Hippocampal formation (tissue), 2 donors: ENCODE measurements around the gene SLC66A3.

Source experiments
- DNase-seq, 2 donors: peaks; one replicate each; lab custom pipeline; 2025; lab: John Stamatoyannopoulos, UW

Gene SLC66A3

GRCh38 chr2:11134349-11134748, 20.9 kb upstream of the SLC66A3 start:
- DNase-seq = no peak

- DNase-seq = no peak
Measured at GRCh38 chr2:11140492-11140891, 14.8 kb upstream of the SLC66A3 start.

DNA sequence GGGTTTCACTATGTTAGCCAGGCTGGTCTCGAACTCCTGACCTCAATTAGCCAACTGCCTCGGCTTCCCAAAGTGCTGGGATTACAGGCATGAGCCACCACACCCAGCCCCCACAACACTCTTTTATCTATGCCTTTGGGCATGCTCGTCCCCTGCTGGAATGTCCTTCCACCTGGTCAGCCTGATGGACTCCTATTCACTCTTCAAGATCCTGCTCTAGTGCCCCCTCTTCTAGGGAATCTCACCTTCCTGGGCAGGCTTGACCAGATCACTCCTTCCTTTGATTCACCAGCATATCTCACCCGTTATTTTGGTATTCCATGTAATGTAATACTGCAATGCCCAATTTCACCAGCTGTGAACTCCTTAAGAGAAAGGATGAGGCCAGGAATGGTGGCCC, 13.9 kb upstream of the SLC66A3 start:
- DNase-seq = no peak

- no peak for DNase-seq
Measured at GRCh38 chr2:11142330-11142729, 12.9 kb upstream of the SLC66A3 start.

DNA sequence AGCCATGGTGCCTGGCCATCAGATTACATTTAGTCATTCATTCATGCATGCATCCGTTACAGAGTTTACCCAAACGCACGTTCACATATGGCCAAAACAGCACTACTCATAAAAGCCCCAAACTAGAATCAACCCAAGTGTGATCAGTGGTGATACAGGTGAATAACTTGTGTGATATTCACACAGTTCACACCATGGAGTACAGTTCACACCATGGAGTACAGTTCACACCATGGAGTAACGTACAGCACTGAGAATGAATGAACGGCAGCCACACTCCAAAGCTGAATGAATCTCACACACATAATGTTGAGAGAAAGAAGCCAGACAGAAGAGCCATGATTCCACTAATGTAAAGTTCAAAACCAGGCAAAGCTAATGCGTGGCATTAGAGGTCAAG, 12.3 kb upstream of the SLC66A3 start:
- no peak for DNase-seq

DNA sequence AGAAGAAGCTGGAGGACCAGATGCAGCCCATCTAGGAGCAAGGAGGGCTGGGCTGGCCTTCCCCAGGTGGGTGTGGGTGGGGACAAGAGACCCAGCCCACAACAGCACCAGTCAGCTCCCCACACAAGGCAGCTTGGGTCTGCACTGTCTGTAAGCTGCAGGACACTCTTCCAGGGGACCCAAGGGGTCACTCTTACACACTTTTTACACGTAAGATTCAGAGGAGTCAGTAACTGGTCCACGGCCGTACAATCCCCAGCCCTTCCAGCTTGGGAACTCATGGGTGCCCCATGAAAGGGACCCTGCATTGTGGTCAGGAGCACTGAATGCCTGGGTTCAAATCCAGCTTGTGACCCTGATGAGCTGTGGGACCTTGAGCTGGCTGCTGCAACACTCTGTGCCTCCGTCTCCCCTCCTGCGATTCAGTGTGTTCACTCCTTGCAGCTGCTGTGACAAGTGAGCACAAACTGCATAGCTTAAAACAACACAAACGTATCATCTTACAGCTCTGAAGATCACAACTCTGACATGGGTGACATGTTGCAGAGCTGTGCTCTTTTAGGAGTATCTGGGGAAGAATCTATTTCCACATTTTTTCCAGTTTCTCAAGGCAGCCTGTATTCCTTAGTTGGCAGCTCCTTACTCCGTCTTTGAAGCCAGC, 11.1 kb upstream of the SLC66A3 start:
- no peak for DNase-seq

GRCh38 chr2:11144738-11145079, 10.6 kb upstream of the SLC66A3 start:
- DNase-seq = no peak

- DNase-seq = no peak
Measured at GRCh38 chr2:11145350-11145749, 9.9 kb upstream of the SLC66A3 start.

GRCh38 chr2:11146076-11146475, 9.2 kb upstream of the SLC66A3 start:
- no peak for DNase-seq

DNA sequence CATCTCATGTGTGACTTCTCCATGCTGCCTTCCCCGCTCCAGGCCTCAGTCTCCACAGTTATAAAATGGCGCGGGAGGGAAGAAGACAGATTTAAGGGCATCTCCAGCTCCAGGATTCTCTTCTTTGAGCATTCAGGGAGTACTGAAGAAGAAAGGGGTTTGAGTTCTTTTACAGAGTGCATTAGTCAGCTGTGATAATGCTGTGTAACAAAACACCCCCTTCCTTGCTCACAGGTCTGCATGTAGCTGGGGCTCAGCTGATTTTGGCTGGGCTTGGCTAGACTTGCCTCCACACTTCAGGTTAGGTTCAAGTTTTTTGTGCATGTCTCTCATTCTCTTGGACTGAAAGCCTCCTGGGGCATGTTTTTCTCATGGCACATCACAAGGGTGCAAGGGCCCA, 8.0 kb upstream of the SLC66A3 start:
- no peak for DNase-seq

DNA sequence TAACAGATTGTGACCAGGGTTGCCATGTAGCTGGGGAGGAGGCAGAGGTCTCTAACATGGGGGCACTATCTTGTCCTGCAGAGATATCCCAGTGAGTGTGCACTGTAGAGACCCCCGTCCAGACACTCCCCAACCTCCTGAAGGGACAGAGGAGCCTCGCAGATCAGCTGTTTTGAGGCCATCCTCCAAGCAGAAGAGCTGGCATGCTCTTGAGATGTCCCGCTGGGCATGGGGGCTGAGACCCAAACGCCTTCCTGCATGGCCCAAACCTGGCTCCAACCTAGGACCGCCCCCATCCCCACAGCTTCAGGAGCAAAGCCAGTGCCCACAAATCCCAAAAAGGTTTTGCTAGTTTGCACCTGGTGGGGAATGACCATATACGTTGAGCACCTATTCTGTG, 2.7 kb upstream of the SLC66A3 start:
- DNase-seq = no peak

- DNase-seq = no peak
Measured at GRCh38 chr2:11154016-11154922, 998 bp upstream of the SLC66A3 start.

DNA sequence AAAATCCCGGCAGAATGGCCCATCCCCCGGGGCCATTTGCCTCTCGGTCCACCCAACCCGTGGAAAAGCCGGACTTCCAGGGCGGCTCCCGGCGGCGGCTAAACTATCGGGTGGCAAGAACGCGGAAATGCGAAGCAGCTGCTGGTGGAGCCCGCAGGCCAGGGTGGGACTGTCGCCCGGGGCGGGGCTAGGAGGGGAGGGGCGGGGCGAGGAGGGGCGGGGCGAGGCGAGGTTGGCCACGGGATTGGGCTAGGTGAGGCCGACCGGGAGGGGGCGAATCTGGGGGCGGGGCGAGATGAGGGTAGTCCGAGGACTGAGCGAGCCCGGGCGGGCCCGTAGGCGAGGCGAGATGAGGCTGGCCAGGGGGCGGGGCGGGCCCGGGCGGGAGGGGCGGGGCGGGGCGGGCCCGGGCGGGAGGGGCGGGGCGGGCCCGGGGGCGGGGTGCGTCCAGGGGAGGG, 315 bp upstream of the SLC66A3 start:
- DNase-seq = peak; percentile 89 to 98

DNA sequence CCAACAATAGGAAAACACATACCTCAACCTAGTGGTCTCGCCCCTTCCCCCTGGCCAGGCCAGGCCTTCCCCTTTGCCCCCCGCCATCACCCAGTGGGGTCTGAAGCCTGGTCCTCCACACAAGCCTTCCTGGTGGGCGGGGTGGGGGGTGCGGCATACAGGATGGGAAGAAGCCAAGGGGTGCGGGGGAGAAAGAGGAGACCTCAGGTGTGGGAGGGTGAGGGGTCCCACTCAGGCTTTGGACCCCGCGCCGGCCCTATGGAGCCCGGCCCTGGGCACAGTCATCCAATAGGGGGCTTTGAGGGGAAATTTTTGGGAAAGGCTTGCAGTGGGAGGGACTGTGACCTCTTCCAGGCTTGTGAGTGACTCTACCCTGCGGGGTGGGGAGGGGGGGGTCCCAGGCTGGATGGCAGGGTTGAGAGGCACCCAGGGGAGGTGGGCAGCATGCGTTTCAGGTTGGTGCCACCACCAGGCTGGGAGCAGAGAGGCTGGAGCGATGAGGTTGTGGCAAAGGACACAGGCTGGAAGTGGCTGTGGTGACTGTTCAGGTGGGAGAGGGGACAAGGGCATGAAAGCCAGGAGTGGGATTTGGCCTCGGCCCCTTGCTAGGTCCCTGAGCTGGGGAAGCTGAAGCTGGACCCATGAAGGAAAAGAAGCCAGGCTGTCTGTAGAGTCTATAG, 1.3 kb downstream of the SLC66A3 start:
- DNase-seq = no peak

GRCh38 chr2:11157296-11157695, 2.0 kb downstream of the SLC66A3 start:
- DNase-seq = no peak

DNA sequence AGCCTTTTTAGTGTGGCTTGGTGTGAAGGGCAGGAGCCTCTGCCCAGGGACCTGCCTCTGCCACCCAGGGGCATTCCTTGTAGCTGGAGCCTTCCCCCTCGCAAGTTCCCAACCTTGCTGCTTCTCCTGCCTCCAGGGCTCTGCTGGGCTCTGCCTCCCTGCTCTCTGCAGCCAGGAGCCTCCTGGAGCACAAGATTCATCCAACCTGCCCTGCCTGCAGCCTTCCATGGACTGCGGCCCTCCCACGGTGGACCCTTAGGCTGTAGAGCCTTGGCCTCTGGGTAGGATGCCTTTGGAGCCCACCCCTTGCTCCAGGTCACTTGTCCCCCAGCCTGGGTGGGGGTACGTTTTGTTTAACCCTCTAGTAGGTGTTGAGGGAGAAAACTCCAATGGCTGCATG, 2.5 kb downstream of the SLC66A3 start:
- DNase-seq = no peak

DNA sequence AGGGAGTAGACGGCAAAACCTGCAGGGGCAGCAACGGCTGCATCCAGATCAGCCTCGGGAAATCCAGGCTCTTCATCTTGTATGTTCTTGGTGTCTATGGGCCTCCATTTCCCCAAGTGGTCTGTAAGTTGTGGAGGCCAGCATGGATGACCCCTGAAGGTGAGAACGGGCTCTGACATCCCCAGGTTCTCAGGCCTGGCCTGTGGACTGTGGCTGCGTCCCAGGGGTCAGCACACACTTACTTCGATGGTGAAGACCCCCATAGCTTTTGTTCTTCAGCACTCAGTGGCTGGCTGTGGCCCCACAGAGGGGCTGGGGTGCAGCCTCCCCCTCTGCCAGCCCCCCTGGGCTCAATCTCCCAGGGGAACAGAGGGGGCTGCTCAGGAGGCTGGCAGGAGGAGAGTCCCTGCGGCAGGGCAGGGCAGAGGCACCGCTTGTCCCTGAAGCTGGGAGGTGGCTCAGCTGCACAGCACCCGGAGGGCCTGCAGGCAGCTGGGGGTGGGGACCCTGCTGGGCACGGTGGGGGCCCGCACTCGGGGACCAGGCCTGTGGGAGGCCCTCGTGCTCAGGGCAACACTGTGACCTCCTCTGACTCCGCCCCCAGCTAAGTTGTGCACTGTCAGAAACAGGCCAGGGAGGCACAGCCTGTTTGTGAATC, 3.8 kb downstream of the SLC66A3 start:
- DNase-seq = no peak

GRCh38 chr2:11159574-11160170, 4.4 kb downstream of the SLC66A3 start:
- no peak for DNase-seq

DNA sequence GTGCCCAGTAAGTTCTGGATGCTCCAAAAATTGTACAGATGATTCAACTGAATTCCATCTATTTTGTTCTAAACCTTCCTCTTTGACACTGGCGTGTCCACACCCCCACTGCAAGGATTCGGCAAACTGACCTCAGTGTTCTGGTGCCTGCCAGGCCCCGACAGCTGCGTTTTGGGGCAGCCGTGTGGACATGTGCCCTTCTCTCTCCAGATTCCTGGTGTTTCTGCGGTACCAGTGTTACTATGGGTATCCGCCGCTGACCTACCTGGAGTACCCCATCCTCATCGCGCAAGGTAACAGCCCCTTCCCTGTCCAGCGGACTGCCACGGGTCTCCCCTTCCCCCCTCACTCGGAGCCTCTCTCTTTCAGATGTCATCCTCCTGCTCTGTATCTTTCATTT, 5.0 kb downstream of the SLC66A3 start:
- no peak for DNase-seq

DNA sequence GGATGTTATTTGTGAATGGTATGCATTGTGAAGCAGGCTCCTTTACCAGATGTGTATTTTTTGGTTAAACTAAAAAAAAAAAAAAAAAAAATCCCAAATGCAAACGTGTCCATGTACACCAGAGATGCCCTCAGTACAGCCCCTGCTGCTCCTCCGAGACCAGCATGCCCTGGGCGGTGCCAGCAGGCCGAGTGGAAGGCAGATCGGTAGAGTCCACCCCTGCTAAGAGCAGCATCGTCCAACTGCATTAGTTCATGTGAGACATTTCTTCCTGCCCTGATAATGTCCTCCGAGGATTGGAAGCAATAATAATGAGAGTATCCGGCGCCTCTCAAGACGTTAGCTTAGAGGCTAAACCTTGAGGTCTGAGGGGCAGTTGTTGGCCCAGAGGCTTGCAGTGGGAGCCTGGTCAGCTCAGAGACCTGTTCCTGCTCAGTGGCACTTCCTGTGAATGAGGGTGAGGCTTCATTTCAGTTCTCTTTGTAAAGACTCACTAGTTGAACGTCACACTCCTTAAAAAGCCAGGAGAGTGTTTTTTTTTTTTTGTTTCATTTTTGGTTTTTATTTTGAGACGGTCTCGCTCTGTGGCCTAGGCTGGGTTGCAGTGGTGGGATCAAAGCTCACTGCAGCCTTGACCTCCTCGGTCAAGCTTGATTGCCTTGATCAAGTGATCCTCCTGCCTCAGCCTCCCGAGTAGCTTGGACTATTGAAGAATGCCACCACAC, 5.6 kb downstream of the SLC66A3 start:
- DNase-seq = no peak

DNA sequence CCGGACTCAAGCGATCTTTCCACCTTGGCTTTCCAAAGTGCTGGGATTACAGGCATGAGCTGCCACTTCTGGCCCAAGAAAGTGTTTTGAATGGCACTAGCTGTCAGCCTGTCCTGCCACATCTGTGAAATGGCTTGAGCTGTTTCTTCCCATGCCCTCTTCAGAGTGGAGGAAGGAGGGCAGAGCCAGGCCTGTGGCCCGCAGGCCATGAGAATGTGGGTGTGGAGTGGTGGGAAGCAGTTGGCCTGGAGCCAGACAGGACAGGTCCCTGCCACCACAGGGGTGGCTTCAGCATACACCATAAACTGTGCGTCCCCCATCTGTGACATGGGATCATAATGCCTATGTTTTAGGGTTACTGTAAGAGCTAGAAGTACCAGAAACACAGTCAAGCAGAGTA, 6.5 kb downstream of the SLC66A3 start:
- DNase-seq = no peak
